Astrocyte of the spinal cord (primary cell): ENCODE results near the gene GNG12.

Source experiments
- DNase-seq: peaks from one replicate; pipeline ENCODE4 v3.0.0; 2011; ENCODE audit warnings: low read depth, low spot score
- H3K4me3 ChIP-seq: 2 replicates; pipeline ENCODE4 v1.5.1; 2011; ENCODE audit warnings: low read depth, mild to moderate bottlenecking, low read length, moderate library complexity
- CTCF ChIP-seq: IDR thresholded peaks from 2 replicates; pipeline ENCODE4 v1.5.1; 2012; ENCODE audit warnings: low read depth, mild to moderate bottlenecking, low read length, inconsistent platforms
- in situ Hi-C: cut with HindIII; loops from 2 replicates; pipeline ENCODE4 v1.10.0; 2017; ENCODE audit warnings: low sequenced_read_pairs

GNG12 gene

GRCh38 chr1:67696708-67697107, 136.6 kb downstream of the GNG12 start:
- no peak for TF ChIP-seq CTCF
- no peak overlapping the region for H3K4me3 ChIP-seq
- in situ Hi-C loops: no loop called here
- no peak for DNase-seq

DNA sequence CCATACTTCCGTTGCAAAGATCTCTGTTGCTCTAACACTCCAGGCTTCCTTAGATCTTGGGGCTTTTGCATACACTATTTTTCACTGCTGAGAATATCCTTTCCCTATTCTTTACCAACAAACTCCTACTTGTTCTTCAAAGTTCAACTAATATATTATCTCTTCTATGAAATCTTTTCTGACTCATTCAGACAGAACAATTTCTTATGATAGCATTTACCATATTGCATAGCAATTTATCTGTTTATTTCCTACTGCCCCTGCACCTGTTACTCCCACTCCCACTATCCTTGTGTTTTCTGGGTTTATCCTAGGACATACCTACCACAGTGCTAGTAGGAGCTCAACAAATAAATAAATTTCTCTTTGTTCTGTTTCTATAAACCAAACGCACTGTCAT, 137.3 kb downstream of the GNG12 start:
- in situ Hi-C loops: no loop called here
- no peak overlapping the region for H3K4me3 ChIP-seq
- no peak for DNase-seq

DNA sequence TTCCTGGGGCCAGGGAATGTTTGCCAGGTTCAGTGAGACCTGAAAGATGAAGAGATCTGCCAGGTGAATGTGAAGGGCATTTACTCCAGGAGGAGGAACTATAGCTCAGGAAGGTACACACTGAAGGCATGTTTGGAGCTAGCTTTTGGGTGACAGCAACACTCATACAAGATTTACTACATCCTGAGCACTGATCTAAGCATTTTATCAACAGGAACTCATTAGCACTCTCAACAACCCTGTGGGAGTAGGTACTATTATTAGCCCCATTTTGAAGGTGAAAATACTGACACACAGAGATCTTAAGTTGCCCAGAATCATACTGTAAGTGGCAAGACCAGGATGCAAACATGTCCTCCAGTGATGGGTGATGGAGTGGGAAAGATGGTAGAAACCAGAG, 141.6 kb downstream of the GNG12 start:
- in situ Hi-C loops: no loop called here
- no peak for TF ChIP-seq CTCF
- H3K4me3 ChIP-seq: no peak overlapping the region
- no peak for DNase-seq

More for the DNA sequence above, 137.3 kb downstream of the GNG12 start:
- no peak for TF ChIP-seq CTCF

DNA sequence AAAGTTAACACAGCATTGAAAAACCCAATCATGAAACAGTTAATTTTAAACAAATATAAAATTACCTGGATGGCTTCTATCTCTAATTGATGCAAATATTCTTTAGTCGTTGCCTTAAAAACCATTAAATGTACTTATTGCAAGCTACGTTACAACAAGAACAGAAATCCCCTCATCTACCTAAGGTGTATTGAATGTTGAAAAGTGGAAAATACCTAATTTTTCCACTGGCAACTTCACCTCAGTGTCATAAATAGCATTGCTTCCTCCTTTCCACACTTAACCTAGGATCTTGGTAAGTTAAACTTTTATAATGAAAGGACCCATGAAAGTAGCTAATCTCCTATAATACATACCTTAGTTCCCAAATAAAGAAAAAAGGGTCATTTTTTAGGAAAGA, 142.9 kb downstream of the GNG12 start:
- in situ Hi-C loops: no loop called here
- TF ChIP-seq CTCF: no peak
- no peak overlapping the region for H3K4me3 ChIP-seq
- DNase-seq: no peak

DNA sequence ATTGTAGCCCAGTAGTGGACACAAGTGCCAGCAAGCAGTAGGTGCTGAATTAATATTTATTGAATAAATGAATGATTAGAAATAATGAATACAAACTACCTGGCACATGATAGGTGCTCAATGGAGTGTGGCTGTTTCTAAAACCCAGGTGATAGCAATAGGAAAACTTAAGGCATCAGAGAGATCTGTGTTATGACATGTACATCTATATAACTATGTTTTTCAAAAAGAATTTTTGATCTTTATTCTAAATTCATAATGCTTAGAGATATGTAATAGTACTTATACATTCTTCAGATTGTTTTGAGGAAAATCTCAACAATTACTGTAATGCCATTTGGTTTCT, 143.3 kb downstream of the GNG12 start:
- DNase-seq: no peak
- in situ Hi-C loops: no loop called here
- H3K4me3 ChIP-seq: no peak overlapping the region
- TF ChIP-seq CTCF: no peak

DNA sequence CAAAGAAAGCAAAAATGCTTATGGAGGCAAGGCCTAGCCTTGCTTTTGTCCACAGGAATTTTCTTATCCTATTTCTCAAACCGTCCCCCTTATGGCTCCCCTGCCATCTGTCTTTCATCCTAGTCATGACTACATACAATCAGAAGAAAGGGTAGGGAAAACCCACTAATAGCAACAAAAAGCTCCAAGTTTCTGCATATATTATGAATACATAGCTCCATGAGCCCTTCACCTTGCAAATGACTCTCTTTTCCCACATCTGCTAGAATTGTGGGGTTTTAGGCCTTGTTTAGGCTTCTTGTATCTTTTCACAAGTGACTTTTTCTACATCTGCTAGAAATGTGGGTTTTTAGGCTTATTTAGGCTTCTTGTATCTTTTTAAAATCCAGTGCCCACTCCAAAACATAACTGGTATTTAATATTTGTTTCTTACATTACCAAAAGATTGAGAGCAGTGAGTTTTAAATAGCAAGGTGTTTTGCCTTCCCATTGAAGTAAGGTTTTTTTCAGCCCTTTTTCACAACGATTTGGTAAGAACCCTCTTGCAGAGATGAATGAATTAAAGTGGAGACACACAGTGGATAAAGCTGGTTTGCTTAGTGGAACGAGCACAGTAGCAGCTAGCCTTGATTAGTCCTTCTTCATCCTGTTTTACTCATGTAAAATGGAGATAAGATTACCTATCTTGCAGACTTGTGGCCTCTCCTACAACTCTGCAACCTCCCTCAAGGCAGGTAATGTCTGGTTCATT, 143.8 kb downstream of the GNG12 start:
- DNase-seq: no peak
- in situ Hi-C loops: no loop called here
- no peak overlapping the region for H3K4me3 ChIP-seq
- no peak for TF ChIP-seq CTCF
